Panc1 (cell line): ENCODE data around the gene GXYLT1. TPM values are rescaled to one million over a fixed set of nuclear protein-coding genes. Genes with fewer than 3 reads are reported as not detected.

ENCODE experiments used
- ATAC-seq: fragments of 200-7000 bp; cut with Tn5 transposase; 2 replicates; pipeline ENCODE4 v1.9.1; 2020; ENCODE audit warnings: mild to moderate bottlenecking, moderate library complexity
- Bru-seq: library from RNA; stranded (reverse); fragments of 400-500 nt; gene quantifications from one replicate; lab custom pipeline; 2021; lab: Mats Ljungman, UMichigan
- BruChase-seq, 2 experiments: library from RNA; stranded (reverse); fragments of 400-500 nt; gene quantifications; one replicate each; lab custom pipeline; 2021; lab: Mats Ljungman, UMichigan
- BruUV-seq: library from RNA; stranded (reverse); fragments of 400-500 nt; replicated peaks from 2 replicates; lab custom pipeline; 2021; lab: Mats Ljungman, UMichigan
- CTCF ChIA-PET: fragments of 300-600 bp; sonication (Branson Sonifier 250); formaldehyde crosslinking; loops from one replicate; lab custom pipeline; 2022; ENCODE audit warnings: antibody characterized with exemption; lab: Charles Lee
- POLR2A ChIA-PET: fragments of 300-600 bp; sonication (Branson Sonifier 250); formaldehyde crosslinking; loops from one replicate; lab custom pipeline; 2022; ENCODE audit warnings: antibody characterized with exemption; lab: Charles Lee
- DNase-seq: peaks from one replicate; pipeline ENCODE4 v3.0.0-alpha.2; 2010; ENCODE audit warnings: low read depth, low spot score
- H3K27ac ChIP-seq: 2 replicates; pipeline ENCODE4 v1.5.1; 2011; ENCODE audit warnings: mild to moderate bottlenecking, low read length, inconsistent platforms
- H3K27me3 ChIP-seq: fragments of 200-500 bp; sonication (Bioruptor generic); 2 replicates; pipeline ENCODE4 v1.6.0; 2014; ENCODE audit warnings: low read length, inconsistent platforms; ENCODE audit not compliant: control insufficient read depth, insufficient read depth
- H3K36me3 ChIP-seq: fragments of 200-500 bp; sonication (Bioruptor generic); 2 replicates; pipeline ENCODE4 v1.5.1; 2014; ENCODE audit warnings: inconsistent platforms, mild to moderate bottlenecking, low read length, moderate library complexity; ENCODE audit not compliant: control insufficient read depth, insufficient read depth
- H3K4me1 ChIP-seq: 2 replicates; pipeline ENCODE4 v1.5.1; 2011; ENCODE audit warnings: inconsistent platforms, mild to moderate bottlenecking, low read length, moderate library complexity; ENCODE audit not compliant: control insufficient read depth, insufficient read depth
- H3K4me3 ChIP-seq, 2 experiments: 2 replicates each; pipeline ENCODE4 v1.5.1; 2011 to 2012; ENCODE audit warnings: low read depth in 2 of 2, low read length in 2 of 2, mild to moderate bottlenecking in 2 of 2, inconsistent platforms in 1 of 2, moderate library complexity in 1 of 2
- H3K9me3 ChIP-seq: fragments of 200-500 bp; sonication (Bioruptor generic); 2 replicates; pipeline ENCODE4 v1.5.1; 2014; ENCODE audit warnings: low read depth, mild to moderate bottlenecking, inconsistent platforms, low read length, moderate library complexity; ENCODE audit not compliant: control insufficient read depth, insufficient read depth
- POLR2AphosphoS5 ChIP-seq: IDR thresholded peaks from 2 replicates; pipeline ENCODE4 v1.6.1; 2012; ENCODE audit warnings: mild to moderate bottlenecking, low read depth, low read length, moderate library complexity
- SIN3A ChIP-seq: IDR thresholded peaks from 2 replicates; pipeline ENCODE4 v1.6.1; 2012; ENCODE audit warnings: low read depth, mild to moderate bottlenecking, low read length, moderate library complexity, borderline replicate concordance; ENCODE audit not compliant: insufficient read depth
- TCF7L2 ChIP-seq: IDR thresholded peaks from 2 replicates; pipeline ENCODE4 v1.6.1; 2011; ENCODE audit warnings: mild to moderate bottlenecking, low read depth, low read length, inconsistent platforms
- in situ Hi-C: cut with HindIII; loops from 2 replicates; pipeline ENCODE4 v1.10.0; 2016; ENCODE audit warnings: low sequenced_read_pairs, low pct_unique_long_range_greater_than_20kb
- intact Hi-C: fragments of 100-400 bp; cut with micrococcal nuclease; formaldehyde crosslinking; loops from one replicate; pipeline ENCODE4 v1.10.0; 2022; ENCODE audit not compliant: unreplicated experiment
- long read RNA-seq: library from polyadenylated mRNA; unstranded; transcript quantifications from one replicate; pipeline ENCODE4 v2.0.0, GENCODE V29; 2021; ENCODE audit not compliant: unreplicated experiment
- polyA plus RNA-seq: library from polyadenylated mRNA; unstranded; fragments of >200 nt; gene quantifications from one replicate; pipeline ENCODE4 v1.2.1, GENCODE V29; 2012; ENCODE audit warnings: missing spikeins; ENCODE audit not compliant: insufficient read length
- total RNA-seq: library from RNA; stranded (reverse); gene quantifications from one replicate; pipeline ENCODE4 v1.2.1, GENCODE V29; 2021; ENCODE audit not compliant: unreplicated experiment
- TF ChIP-seq, protein P1 (sequence below), 2 experiments: IDR thresholded peaks; 2 replicates each; pipeline ENCODE4 v1.6.1; 2011 to 2012; ENCODE audit warnings: low read depth in 2 of 2, control low read depth in 1 of 2, low read length in 1 of 2, mild to moderate bottlenecking in 1 of 2, moderate library complexity in 1 of 2; ENCODE audit not compliant: insufficient read depth in 1 of 2
- TF ChIP-seq, protein P2 (sequence below): fragments of 450-650 bp; IDR thresholded peaks from 2 replicates; pipeline ENCODE4 v1.5.1; 2017; ENCODE audit warnings: mild to moderate bottlenecking

Gene GXYLT1, protein sequence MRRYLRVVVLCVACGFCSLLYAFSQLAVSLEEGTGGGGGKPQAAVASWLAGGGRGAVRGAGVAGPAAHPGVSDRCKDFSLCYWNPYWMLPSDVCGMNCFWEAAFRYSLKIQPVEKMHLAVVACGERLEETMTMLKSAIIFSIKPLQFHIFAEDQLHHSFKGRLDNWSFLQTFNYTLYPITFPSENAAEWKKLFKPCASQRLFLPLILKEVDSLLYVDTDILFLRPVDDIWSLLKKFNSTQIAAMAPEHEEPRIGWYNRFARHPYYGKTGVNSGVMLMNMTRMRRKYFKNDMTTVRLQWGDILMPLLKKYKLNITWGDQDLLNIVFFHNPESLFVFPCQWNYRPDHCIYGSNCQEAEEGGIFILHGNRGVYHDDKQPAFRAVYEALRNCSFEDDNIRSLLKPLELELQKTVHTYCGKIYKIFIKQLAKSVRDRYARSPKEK
- total RNA-seq, result 17.4 TPM
- polyA plus RNA-seq, result 6.5 TPM
- Bru-seq, nascent RNA, result percentile 83 among the genes with signal in this experiment
- BruChase-seq, experiment 1, labeled RNA remaining after a 2-hour chase, result percentile 87 among the genes with signal in this experiment
- BruChase-seq, experiment 2, labeled RNA remaining after a 6-hour chase, result percentile 85 among the genes with signal in this experiment
- long read RNA-seq, full-length matches to known transcripts, result 48 of 67 reads
- long read RNA-seq, partial matches to known transcripts, result 4 of 67 reads
- long read RNA-seq, other reads (novel, unspliced or antisense), result 15 of 67 reads

DNA sequence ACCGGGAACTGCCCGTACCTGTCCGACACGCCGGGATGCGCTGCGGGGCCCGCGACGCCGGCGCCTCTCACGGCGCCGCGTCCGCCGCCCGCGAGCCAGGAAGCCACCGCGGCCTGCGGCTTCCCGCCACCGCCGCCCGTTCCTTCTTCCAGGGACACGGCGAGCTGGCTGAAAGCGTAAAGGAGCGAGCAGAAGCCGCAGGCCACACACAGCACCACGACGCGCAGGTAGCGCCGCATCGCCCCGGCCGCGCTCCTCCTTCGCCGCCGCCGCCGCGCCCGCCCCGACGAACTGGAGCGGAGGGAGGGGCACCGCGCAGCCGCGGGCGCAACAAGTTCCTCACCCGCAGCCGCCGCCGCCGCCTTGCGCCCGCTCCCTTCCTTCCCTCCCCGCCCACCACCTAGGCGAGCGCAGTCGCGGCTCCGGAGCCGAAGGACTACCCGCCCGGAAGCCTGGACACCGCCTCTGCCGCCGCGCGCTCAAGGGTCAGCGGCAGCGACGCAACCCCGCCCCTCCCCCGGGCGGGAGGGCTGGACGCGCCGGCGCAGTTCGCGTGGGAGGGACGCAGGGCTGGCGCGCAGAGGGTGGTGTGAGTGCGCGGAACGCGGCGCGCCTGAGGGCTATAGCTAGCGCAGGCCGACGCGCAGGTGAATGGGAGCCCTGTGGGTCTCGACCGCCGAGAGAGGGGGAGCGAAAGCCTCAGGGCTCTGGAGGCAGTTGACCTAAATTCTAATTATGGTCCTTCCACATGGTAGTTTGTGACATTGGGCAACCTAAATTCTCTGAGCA lies at the start of gene GXYLT1:
Gene GXYLT1, minus strand, starts transcription at position 467 of the 789 bp plus-strand sequence. Its CDS starts 228 bp downstream, at position 239.
- intact Hi-C loops, result loop anchor here (5.0 to 10.0 kb wide), 2 partner anchors 90 to 188 kb away; partner anchors contain the start of gene YAF2
- BruUV-seq, result no TSS peak
- ChIA-PET POLR2A (no interaction called here), CTCF (interaction anchor here (0.6 to 0.7 kb wide), 2 partner anchors 55 to 188 kb away, joined by 3 to 4 read pairs; no protein-coding TSS in a partner anchor)
- Histone ChIP-seq H3K27ac (peak within 1 kb of the TSS; percentile 94), H3K4me3 (peak within 1 kb of the TSS; percentile 70 to 88), H3K36me3 (no peaks in the 10 kb centered on the region; the same call in 1 of the 2 replicates), H3K27me3 (no peaks in the 10 kb centered on the region), H3K4me1 (peaks cover 29% of the 10 kb centered on the region), H3K9me3 (no peaks in the 10 kb centered on the region)
- no peak for DNase-seq
- peak; percentile 97 for ATAC-seq
- TF ChIP-seq POLR2AphosphoS5 (0 out of 2 replicates have a peak, but pooled peaks have one; percentile 21), TCF7L2 (0 out of 2 replicates have a peak, but pooled peaks have one; percentile 19), SIN3A (peak; percentile 59; the same call in 1 of the 2 replicates)
- TF ChIP-seq, protein P1, sequence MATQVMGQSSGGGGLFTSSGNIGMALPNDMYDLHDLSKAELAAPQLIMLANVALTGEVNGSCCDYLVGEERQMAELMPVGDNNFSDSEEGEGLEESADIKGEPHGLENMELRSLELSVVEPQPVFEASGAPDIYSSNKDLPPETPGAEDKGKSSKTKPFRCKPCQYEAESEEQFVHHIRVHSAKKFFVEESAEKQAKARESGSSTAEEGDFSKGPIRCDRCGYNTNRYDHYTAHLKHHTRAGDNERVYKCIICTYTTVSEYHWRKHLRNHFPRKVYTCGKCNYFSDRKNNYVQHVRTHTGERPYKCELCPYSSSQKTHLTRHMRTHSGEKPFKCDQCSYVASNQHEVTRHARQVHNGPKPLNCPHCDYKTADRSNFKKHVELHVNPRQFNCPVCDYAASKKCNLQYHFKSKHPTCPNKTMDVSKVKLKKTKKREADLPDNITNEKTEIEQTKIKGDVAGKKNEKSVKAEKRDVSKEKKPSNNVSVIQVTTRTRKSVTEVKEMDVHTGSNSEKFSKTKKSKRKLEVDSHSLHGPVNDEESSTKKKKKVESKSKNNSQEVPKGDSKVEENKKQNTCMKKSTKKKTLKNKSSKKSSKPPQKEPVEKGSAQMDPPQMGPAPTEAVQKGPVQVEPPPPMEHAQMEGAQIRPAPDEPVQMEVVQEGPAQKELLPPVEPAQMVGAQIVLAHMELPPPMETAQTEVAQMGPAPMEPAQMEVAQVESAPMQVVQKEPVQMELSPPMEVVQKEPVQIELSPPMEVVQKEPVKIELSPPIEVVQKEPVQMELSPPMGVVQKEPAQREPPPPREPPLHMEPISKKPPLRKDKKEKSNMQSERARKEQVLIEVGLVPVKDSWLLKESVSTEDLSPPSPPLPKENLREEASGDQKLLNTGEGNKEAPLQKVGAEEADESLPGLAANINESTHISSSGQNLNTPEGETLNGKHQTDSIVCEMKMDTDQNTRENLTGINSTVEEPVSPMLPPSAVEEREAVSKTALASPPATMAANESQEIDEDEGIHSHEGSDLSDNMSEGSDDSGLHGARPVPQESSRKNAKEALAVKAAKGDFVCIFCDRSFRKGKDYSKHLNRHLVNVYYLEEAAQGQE (IDR thresholded peaks at IDR 0.05; ENCODE audit: insufficient read depth in 1 of 2, low read depth in 2 of 2, low read length in 1 of 2), result no peak
- TF ChIP-seq, protein P2, sequence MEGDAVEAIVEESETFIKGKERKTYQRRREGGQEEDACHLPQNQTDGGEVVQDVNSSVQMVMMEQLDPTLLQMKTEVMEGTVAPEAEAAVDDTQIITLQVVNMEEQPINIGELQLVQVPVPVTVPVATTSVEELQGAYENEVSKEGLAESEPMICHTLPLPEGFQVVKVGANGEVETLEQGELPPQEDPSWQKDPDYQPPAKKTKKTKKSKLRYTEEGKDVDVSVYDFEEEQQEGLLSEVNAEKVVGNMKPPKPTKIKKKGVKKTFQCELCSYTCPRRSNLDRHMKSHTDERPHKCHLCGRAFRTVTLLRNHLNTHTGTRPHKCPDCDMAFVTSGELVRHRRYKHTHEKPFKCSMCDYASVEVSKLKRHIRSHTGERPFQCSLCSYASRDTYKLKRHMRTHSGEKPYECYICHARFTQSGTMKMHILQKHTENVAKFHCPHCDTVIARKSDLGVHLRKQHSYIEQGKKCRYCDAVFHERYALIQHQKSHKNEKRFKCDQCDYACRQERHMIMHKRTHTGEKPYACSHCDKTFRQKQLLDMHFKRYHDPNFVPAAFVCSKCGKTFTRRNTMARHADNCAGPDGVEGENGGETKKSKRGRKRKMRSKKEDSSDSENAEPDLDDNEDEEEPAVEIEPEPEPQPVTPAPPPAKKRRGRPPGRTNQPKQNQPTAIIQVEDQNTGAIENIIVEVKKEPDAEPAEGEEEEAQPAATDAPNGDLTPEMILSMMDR, result no peak
- in situ Hi-C loops, result no loop called here

DNA sequence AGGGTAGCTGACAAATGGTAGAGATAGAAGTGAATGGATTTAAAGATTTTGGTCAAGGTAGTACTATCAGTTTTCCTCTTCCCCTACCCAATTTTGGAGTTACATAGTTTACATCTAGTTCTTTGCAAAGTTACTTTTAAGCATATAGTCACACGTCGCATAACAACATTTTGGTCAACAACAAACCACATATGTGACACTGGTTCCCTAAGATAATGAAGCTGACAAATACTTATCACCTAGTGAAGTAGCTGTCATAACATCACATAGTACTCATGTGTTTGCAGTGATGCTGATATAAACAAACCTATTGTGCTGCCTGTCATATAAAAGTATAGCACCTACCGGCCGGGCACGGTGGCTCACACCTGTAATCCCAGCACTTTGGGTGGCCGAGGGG lies 48.0 kb upstream of the GXYLT1 start:
- no peak for ATAC-seq
- BruUV-seq, result no TSS peak
- H3K4me1 ChIP-seq, result no peaks in the 10 kb centered on the region
- in situ Hi-C loops, result no loop called here
- no peak overlapping the region for H3K4me3 ChIP-seq
- ChIA-PET POLR2A (no interaction called here), CTCF (no interaction called here)
- H3K36me3 ChIP-seq, result no peaks in the 10 kb centered on the region
- no peak overlapping the region for H3K27ac ChIP-seq
- TF ChIP-seq, protein P2, result no peak
- TF ChIP-seq SIN3A (no peak), TCF7L2 (no peak), POLR2AphosphoS5 (no peak)
- TF ChIP-seq, protein P1 (IDR thresholded peaks at IDR 0.05; ENCODE audit: insufficient read depth in 1 of 2, low read depth in 2 of 2, low read length in 1 of 2), result no peak
- no peak for DNase-seq
- H3K27me3 ChIP-seq, result no peaks in the 10 kb centered on the region
- intact Hi-C loops, result no loop called here
- no peaks in the 10 kb centered on the region for H3K9me3 ChIP-seq
